Measurements from ENCODE around the gene CEP85.

CEP85 gene

GRCh38 chr1:26318338-26319064, 84.5 kb downstream of the CEP85 start:
- H3K4me3 ChIP-seq (ENCODE audit: low read length in 2 of 2): peak overlapping the region in 1 of 2 donors; percentile 15
- no peak overlapping the region for H3K27ac ChIP-seq (ENCODE audit: low read length)
- H3K36me3 ChIP-seq (ENCODE audit: control insufficient read depth in 2 of 2, insufficient read depth in 2 of 2, low read length in 2 of 2): no peaks in the 10 kb centered on the region
- H3K9me3 ChIP-seq (ENCODE audit: control insufficient read depth in 2 of 2, low read length in 2 of 2): no peaks in the 10 kb centered on the region
- H3K4me1 ChIP-seq (ENCODE audit: control insufficient read depth, insufficient read depth, low read length): peaks cover 7% of the 10 kb centered on the region
- H3K27me3 ChIP-seq (ENCODE audit: control insufficient read depth in 1 of 2, insufficient read depth in 2 of 2, low read length in 2 of 2): peaks cover 4% of the 10 kb centered on the region in 2 donors
- no peak overlapping the region for H3K9ac ChIP-seq (ENCODE audit: low read length in 2 of 2)

DNA sequence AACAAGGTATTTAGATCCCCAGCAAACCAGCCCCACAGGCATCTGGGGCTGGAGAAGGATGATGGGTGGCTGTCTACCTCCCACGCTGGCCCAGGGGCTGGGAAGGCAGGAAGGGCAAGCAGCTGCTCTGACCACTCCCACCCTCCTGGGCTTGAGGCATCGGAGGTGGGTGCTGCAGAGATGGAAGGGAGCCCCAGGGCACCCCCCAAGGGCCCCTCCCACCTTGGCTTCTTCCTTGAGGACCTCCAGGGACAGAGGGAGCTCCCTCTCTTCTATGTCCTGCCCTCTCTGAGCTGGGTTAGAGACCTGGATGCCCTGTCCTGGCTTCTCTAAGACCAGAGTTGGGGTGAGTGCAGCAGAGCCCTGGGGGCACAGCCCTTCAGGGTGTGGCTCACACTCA, 86.9 kb downstream of the CEP85 start:
- peaks cover 4 to 7% of the 10 kb centered on the region in 2 donors for H3K27me3 ChIP-seq (ENCODE audit: control insufficient read depth in 1 of 2, insufficient read depth in 2 of 2, low read length in 2 of 2)
- no peak overlapping the region for H3K27ac ChIP-seq (ENCODE audit: low read length)
- no peaks in the 10 kb centered on the region for H3K36me3 ChIP-seq (ENCODE audit: control insufficient read depth in 2 of 2, insufficient read depth in 2 of 2, low read length in 2 of 2)
- peak overlapping the region in 1 of 2 donors; percentile 5 for H3K9ac ChIP-seq (ENCODE audit: low read length in 2 of 2)
- no peak overlapping the region for H3K4me3 ChIP-seq (ENCODE audit: low read length in 2 of 2)
- no peaks in the 10 kb centered on the region for H3K9me3 ChIP-seq (ENCODE audit: control insufficient read depth in 2 of 2, low read length in 2 of 2)
- peaks cover 7% of the 10 kb centered on the region for H3K4me1 ChIP-seq (ENCODE audit: control insufficient read depth, insufficient read depth, low read length)

DNA sequence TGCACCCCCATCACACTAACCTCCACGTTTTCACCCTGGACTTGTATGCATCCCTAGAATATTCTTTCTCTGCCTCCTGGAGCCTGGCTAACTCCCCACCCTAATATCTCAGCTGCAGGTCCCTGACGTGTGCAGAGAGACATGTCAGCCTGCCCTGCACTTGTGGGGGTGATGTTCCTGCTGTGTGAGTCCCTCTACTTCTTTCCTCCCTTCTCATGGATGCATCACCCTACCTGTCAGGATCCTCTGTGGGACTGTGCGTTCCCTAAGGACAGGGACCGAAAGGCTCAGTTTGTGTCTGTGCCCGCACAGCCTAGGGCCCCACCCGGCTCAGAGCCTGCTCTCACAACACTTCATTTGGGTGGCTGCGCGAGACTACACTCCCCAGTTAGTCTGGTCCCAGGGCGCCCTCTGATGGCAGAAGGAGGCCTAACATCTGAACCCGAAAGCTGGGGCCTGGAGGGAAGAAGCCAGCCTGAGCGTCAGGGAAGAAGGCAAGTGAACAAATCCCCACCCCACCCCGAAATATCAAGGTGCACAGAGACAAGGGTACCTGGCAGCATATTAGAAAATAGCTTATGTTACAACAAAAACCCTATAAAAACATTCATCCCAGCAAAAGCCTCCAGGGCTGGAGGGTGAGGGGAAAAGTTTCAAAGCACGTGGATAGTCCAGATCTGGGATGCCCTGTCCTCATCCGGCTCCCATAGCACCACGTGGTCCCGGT, 87.5 kb downstream of the CEP85 start:
- peak overlapping the region; percentile 37 to 58 for H3K9ac ChIP-seq (ENCODE audit: low read length in 2 of 2)
- no peak overlapping the region for H3K27ac ChIP-seq (ENCODE audit: low read length)

DNA sequence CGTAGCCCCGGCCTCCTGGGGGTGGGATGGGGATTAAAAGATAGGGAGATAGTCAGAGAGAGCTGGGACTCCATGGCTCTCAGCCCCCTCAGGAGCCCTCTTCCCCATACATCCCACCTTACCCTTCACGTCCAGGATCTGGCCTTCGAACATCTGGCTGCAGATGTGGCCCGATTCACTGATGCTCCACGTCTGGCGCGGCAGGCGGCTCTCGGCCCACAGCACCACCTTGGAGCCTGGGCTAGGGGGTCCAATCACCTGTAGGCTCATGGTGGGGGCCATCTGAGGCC, 88.0 kb downstream of the CEP85 start:
- Histone ChIP-seq H3K9me3 (ENCODE audit: control insufficient read depth in 2 of 2, low read length in 2 of 2) (no peaks in the 10 kb centered on the region), H3K36me3 (ENCODE audit: control insufficient read depth in 2 of 2, insufficient read depth in 2 of 2, low read length in 2 of 2) (no peaks in the 10 kb centered on the region), H3K27ac (ENCODE audit: low read length) (no peak overlapping the region), H3K4me3 (ENCODE audit: low read length in 2 of 2) (no peak overlapping the region), H3K9ac (ENCODE audit: low read length in 2 of 2) (peak overlapping the region; percentile 37 to 58), H3K27me3 (ENCODE audit: control insufficient read depth in 1 of 2, insufficient read depth in 2 of 2, low read length in 2 of 2) (peaks cover 4 to 7% of the 10 kb centered on the region in 2 donors), H3K4me1 (ENCODE audit: control insufficient read depth, insufficient read depth, low read length) (peaks cover 7% of the 10 kb centered on the region)

More for the DNA sequence above, 87.5 kb downstream of the CEP85 start:
- H3K36me3 ChIP-seq (ENCODE audit: control insufficient read depth in 2 of 2, insufficient read depth in 2 of 2, low read length in 2 of 2): no peaks in the 10 kb centered on the region
- no peaks in the 10 kb centered on the region for H3K9me3 ChIP-seq (ENCODE audit: control insufficient read depth in 2 of 2, low read length in 2 of 2)
- peaks cover 4 to 7% of the 10 kb centered on the region in 2 donors for H3K27me3 ChIP-seq (ENCODE audit: control insufficient read depth in 1 of 2, insufficient read depth in 2 of 2, low read length in 2 of 2)
- H3K4me1 ChIP-seq (ENCODE audit: control insufficient read depth, insufficient read depth, low read length): peaks cover 7% of the 10 kb centered on the region
- H3K4me3 ChIP-seq (ENCODE audit: low read length in 2 of 2): peak overlapping the region in 1 of 2 donors; percentile 47

DNA sequence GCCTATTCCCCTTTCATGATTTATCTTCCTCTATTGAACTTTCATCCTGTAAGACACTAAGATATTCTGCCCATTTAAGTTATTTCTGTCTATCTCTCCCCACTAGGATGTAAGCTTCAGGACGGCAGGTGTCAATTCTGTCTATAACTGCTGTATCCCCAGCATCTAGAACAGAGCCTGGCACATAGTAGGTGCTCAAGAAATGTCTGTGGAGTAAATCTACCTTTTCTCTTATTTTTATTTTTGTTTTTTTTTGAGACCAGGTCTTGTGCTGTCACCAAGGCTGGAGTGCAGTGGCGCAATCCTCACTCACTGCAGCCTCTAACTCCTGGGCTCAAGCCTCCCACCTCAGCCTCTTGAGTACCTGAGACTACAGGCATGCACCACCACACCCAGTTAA, 89.4 kb downstream of the CEP85 start:
- Histone ChIP-seq H3K9me3 (ENCODE audit: control insufficient read depth in 2 of 2, low read length in 2 of 2) (no peaks in the 10 kb centered on the region), H3K36me3 (ENCODE audit: control insufficient read depth in 2 of 2, insufficient read depth in 2 of 2, low read length in 2 of 2) (no peaks in the 10 kb centered on the region), H3K4me3 (ENCODE audit: low read length in 2 of 2) (no peak overlapping the region), H3K9ac (ENCODE audit: low read length in 2 of 2) (no peak overlapping the region), H3K27me3 (ENCODE audit: control insufficient read depth in 1 of 2, insufficient read depth in 2 of 2, low read length in 2 of 2) (peaks cover 4 to 7% of the 10 kb centered on the region in 2 donors), H3K27ac (ENCODE audit: low read length) (no peak overlapping the region), H3K4me1 (ENCODE audit: control insufficient read depth, insufficient read depth, low read length) (peaks cover 7% of the 10 kb centered on the region)

- H3K36me3 ChIP-seq (ENCODE audit: control insufficient read depth in 2 of 2, insufficient read depth in 2 of 2, low read length in 2 of 2): no peaks in the 10 kb centered on the region
- H3K4me1 ChIP-seq (ENCODE audit: control insufficient read depth, insufficient read depth, low read length): peaks cover 7% of the 10 kb centered on the region
- H3K9ac ChIP-seq (ENCODE audit: low read length in 2 of 2): no peak overlapping the region
- H3K9me3 ChIP-seq (ENCODE audit: control insufficient read depth in 2 of 2, low read length in 2 of 2): no peaks in the 10 kb centered on the region
- no peak overlapping the region for H3K27ac ChIP-seq (ENCODE audit: low read length)
- peaks cover 4 to 7% of the 10 kb centered on the region in 2 donors for H3K27me3 ChIP-seq (ENCODE audit: control insufficient read depth in 1 of 2, insufficient read depth in 2 of 2, low read length in 2 of 2)
- H3K4me3 ChIP-seq (ENCODE audit: low read length in 2 of 2): no peak overlapping the region
Observed at GRCh38 chr1:26324550-26324949, 90.5 kb downstream of the CEP85 start.

DNA sequence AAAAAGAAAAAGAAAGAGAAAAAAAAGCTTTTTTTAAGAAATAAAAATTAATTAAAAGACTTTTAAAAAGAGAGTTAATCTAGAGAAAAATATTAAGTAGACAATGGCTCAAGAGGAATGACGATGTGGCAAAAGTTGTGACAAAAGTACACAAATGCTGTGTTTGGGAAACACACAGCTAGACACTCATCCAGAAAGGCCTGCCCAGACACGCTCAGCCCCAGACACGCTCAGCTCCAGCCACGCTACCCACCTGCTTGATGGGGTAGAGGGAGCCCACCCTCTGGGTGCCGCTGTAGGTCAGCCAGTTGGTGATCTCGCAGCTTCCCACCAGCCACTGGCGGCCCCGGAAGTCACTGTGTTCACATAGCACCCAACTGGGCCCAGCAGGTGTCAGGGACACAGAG, 94.0 kb downstream of the CEP85 start:
- H3K4me3 ChIP-seq (ENCODE audit: low read length in 2 of 2): no peak overlapping the region
- no peak overlapping the region for H3K9ac ChIP-seq (ENCODE audit: low read length in 2 of 2)
- H3K36me3 ChIP-seq (ENCODE audit: control insufficient read depth in 2 of 2, insufficient read depth in 2 of 2, low read length in 2 of 2): no peaks in the 10 kb centered on the region
- H3K27ac ChIP-seq (ENCODE audit: low read length): no peak overlapping the region
- no peaks in the 10 kb centered on the region for H3K4me1 ChIP-seq (ENCODE audit: control insufficient read depth, insufficient read depth, low read length)
- peaks cover 4 to 14% of the 10 kb centered on the region in 2 donors for H3K27me3 ChIP-seq (ENCODE audit: control insufficient read depth in 1 of 2, insufficient read depth in 2 of 2, low read length in 2 of 2)
- H3K9me3 ChIP-seq (ENCODE audit: control insufficient read depth in 2 of 2, low read length in 2 of 2): no peaks in the 10 kb centered on the region
